Testis (tissue), 3 donors: ENCODE data around the gene SYNGR2. TPM values are rescaled to one million over a fixed set of nuclear protein-coding genes. Genes with fewer than 3 reads are reported as not detected.

ENCODE experiments used
- DNase-seq: peaks from one replicate; pipeline ENCODE4 v3.0.0-alpha.2; 2019
- H3K27ac ChIP-seq, 2 donors: fragments of 200-600 bp; sonication (generic); one replicate each; pipeline ENCODE4 v1.5.1; 2019
- H3K27me3 ChIP-seq: fragments of 200-600 bp; sonication (generic); one replicate; pipeline ENCODE4 v1.5.1; 2019
- H3K36me3 ChIP-seq: fragments of 200-600 bp; sonication (generic); one replicate; pipeline ENCODE4 v1.5.1; 2017; ENCODE audit warnings: low read depth; ENCODE audit errors: missing control alignments
- H3K4me1 ChIP-seq: fragments of 200-600 bp; sonication (generic); one replicate; pipeline ENCODE4 v1.5.1; 2019
- H3K4me3 ChIP-seq, 2 donors: fragments of 200-600 bp; sonication (generic); one replicate each; pipeline ENCODE4 v1.5.1; 2017 to 2019
- H3K9me3 ChIP-seq: fragments of 200-600 bp; sonication (generic); one replicate; pipeline ENCODE4 v1.5.1; 2017
- CTCF ChIP-seq, 3 experiments: fragments of 450-650 bp in 2 of 3; fragments of 200-600 bp in 1 of 3; sonication (generic) in 1 of 3; IDR thresholded peaks; one replicate each; pipeline ENCODE4 v1.5.1; 2016 to 2019; ENCODE audit warnings: antibody characterized with exemption in 3 of 3, mild to moderate bottlenecking in 2 of 3, moderate library complexity in 1 of 3
- POLR2A ChIP-seq: fragments of 450-650 bp; IDR thresholded peaks from one replicate; pipeline ENCODE4 v1.6.1; 2017; ENCODE audit warnings: antibody characterized with exemption, mild to moderate bottlenecking, moderate library complexity
- WGBS, 2 donors: methylation state at CpG; one replicate each; pipeline ENCODE4 v1.1.5; 2018; 5-methylcytosine and 5-hydroxymethylcytosine counted together
- intact Hi-C: fragments of 100-400 bp; cut with DNase I; formaldehyde crosslinking; loops from one replicate; pipeline ENCODE4 v1.15.1; 2023; ENCODE audit warnings: low total_unique reads
- polyA plus RNA-seq: library from polyadenylated mRNA; stranded (reverse); fragments of 350-450 nt; fragmentation: Illumina TruSeq; extraction: RNeasy Lipid Tissue Mini Kit (QIAGEN cat#74804); gene quantifications from one replicate; pipeline ENCODE4 v1.2.3, GENCODE V29; 2014; ENCODE audit warnings: low read depth, low replicate concordance; ENCODE audit not compliant: insufficient read depth
- total RNA-seq, 2 donors: library from RNA; depleted of rRNA; stranded (reverse); fragments of >200 nt; gene quantifications; one replicate each; pipeline ENCODE4 v1.2.3, GENCODE V29; 2016

Gene SYNGR2
- total and polyA plus RNA-seq, 3 donors from 2014 or later, result 63.7 to 70.6 (median 68.7) TPM

DNA sequence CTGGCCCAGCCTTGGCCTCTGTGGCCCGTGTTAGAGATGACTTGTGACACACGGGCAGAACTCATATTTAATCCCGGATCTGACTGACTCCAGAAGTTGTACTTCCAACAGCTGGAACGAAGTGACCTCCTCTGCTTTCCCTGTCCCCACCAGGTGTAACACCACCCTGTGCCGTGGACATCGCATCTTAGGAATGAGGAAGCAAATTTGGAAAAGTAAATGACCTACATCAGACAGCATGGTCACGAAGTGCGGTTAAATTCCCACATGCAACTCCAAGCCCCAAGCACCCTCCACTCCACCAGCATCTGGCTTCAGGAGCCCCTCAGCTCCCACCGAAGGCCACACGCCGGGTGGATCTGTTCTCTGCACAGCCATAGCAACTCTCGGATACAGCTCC lies 15.5 kb downstream of the SYNGR2 start:
- Histone ChIP-seq H3K4me1 (peaks cover 17% of the 10 kb centered on the region), H3K27me3 (no peaks in the 10 kb centered on the region), H3K36me3 (no peaks in the 10 kb centered on the region), H3K4me3 (no peak overlapping the region), H3K9me3 (no peaks in the 10 kb centered on the region), H3K27ac (no peak overlapping the region)
- WGBS, 2 donors, result 88 to 93% methylated on average over 12 of the region's 12 CpGs
- no peak for TF ChIP-seq POLR2A
- TF ChIP-seq CTCF (IDR thresholded peaks at IDR 0.05), result no peak
- intact Hi-C loops, result no loop called here
- DNase-seq, result no peak

- H3K36me3 ChIP-seq, result no peaks in the 10 kb centered on the region
- no peak for TF ChIP-seq CTCF (IDR thresholded peaks at IDR 0.05)
- no peak for TF ChIP-seq POLR2A
- H3K27ac ChIP-seq, result no peak overlapping the region
- no peaks in the 10 kb centered on the region for H3K27me3 ChIP-seq
- intact Hi-C loops, result no loop called here
- no peak overlapping the region for H3K4me3 ChIP-seq
- no peaks in the 10 kb centered on the region for H3K9me3 ChIP-seq
- H3K4me1 ChIP-seq, result peaks cover 17% of the 10 kb centered on the region
- peak; percentile 47 for DNase-seq
- 61 to 76% methylated on average over 10 of the region's 10 CpGs for WGBS, 2 donors
Measured at GRCh38 chr17:78184351-78184750, 16.0 kb downstream of the SYNGR2 start.

DNA sequence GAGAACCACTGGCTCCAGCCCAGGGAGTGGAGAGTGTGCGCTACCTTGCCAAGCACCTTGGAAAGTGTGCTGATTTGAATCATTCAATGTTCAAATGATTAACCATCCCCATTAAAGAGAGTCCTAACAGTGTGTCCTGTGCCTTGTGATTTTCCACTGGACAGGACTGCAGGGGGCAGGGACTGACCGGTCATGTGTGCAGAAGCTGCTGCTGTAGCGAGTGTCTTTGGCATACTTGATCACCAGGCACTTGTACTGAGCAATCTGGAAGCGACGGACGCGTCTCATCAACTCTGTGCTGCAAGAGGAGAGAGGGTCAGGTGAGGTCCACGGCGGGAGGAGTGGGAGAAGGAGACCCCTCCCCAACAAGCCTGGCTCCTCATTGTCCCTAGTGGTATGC lies 16.5 kb downstream of the SYNGR2 start:
- H3K27ac ChIP-seq, result no peak overlapping the region
- no peaks in the 10 kb centered on the region for H3K36me3 ChIP-seq

DNA sequence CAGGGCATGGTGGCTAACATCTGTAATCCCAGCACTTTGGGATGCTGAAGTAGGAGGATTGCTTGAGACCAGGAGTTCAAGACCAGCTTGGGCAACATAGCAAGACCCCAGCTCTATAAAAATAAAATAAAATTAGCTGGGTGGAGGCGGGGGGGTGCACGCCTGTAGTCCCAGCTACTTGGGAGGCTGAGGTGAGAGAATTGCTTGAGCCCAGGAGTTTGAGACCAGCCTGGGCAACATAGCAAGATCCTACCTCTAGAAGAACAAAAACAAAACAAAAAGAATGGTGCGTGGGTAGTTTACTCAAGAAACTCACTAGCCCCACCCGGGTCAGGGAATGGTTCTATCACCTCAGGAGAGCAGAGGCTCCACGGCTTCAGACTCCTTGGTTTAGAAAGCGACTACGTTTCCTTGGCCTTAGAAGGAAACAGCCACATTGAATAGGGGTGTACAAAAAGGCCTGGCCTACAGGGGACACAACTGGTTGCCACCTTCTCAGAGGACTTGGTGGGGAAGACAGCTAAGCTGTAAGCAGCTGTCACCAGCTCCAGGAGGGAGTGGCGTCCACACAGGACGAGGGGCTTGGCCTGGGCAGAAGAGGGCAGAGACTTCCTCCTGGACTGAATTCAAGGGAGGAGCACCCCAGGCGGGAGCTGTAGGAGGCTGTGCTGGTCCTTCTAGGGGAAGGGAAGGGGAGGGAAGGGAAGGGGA lies 17.8 kb downstream of the SYNGR2 start:
- Histone ChIP-seq H3K9me3 (no peaks in the 10 kb centered on the region), H3K4me1 (peaks cover 6% of the 10 kb centered on the region), H3K27me3 (no peaks in the 10 kb centered on the region), H3K4me3 (peak overlapping the region; percentile 58 to 63), H3K36me3 (no peaks in the 10 kb centered on the region), H3K27ac (peak overlapping the region in 1 of 2 donors; percentile 37)
- DNase-seq, result no peak
- intact Hi-C loops, result no loop called here
- TF ChIP-seq CTCF (IDR thresholded peaks at IDR 0.05) (no peak), POLR2A (no peak)
- WGBS, 2 donors, result 57 to 62% methylated on average over 10 of the region's 10 CpGs

More for the DNA sequence above, 16.5 kb downstream of the SYNGR2 start:
- intact Hi-C loops, result no loop called here
- 70 to 74% methylated on average over 7 to 9 of the region's 9 CpGs for WGBS, 2 donors
- H3K9me3 ChIP-seq, result no peaks in the 10 kb centered on the region
- peaks cover 16% of the 10 kb centered on the region for H3K4me1 ChIP-seq
- H3K4me3 ChIP-seq, result no peak overlapping the region
- H3K27me3 ChIP-seq, result no peaks in the 10 kb centered on the region
- DNase-seq, result no peak
- TF ChIP-seq POLR2A (no peak), CTCF (IDR thresholded peaks at IDR 0.05) (no peak)
